HepG2 (cell line): ENCODE results near the gene HES6. TPM values are rescaled to one million over a fixed set of nuclear protein-coding genes. Genes with fewer than 3 reads are reported as not detected.

ENCODE experiments used
- BRF2 ChIP-seq: sonication (generic); formaldehyde crosslinking; IDR thresholded peaks from 2 replicates; pipeline ENCODE4 v1.8.1; 2022; ENCODE audit warnings: mild to moderate bottlenecking, missing genetic modification reagents
- EHMT2 ChIP-seq: fragments of 200-600 bp; sonication (generic); IDR thresholded peaks from 2 replicates; pipeline ENCODE4 v1.7.0; 2017; ENCODE audit warnings: antibody characterized with exemption, low read depth, low read length, borderline replicate concordance
- RBM39 ChIP-seq: fragments of 200-400 bp; formaldehyde crosslinking; IDR thresholded peaks from one replicate; pipeline ENCODE4 v1.6.1; 2018; ENCODE audit warnings: antibody characterized with exemption, mild to moderate bottlenecking, low read depth, low read length; ENCODE audit not compliant: poor library complexity, severe bottlenecking
- RXRB ChIP-seq: IDR thresholded peaks from 2 replicates; pipeline ENCODE4 v1.6.1; 2016; ENCODE audit warnings: borderline replicate concordance, missing genetic modification reagents, missing compliant biosample characterization
- SMAD1 ChIP-seq: sonication (generic); formaldehyde crosslinking; IDR thresholded peaks from 2 replicates; pipeline ENCODE4 v1.4.0; 2020; ENCODE audit warnings: missing genetic modification reagents, low read depth, mild to moderate bottlenecking, borderline replicate concordance
- SNAPC5 ChIP-seq: sonication (generic); formaldehyde crosslinking; IDR thresholded peaks from 2 replicates; pipeline ENCODE4 v1.8.1; 2023; ENCODE audit warnings: mild to moderate bottlenecking, missing genetic modification reagents, borderline replicate concordance
- TARDBP ChIP-seq: sonication (generic); formaldehyde crosslinking; IDR thresholded peaks from 2 replicates; pipeline ENCODE4 v1.8.0; 2022; ENCODE audit warnings: mild to moderate bottlenecking, missing genetic modification reagents
- ZFP91 ChIP-seq: sonication (generic); formaldehyde crosslinking; IDR thresholded peaks from 2 replicates; pipeline ENCODE4 v1.9.0; 2022; ENCODE audit warnings: missing genetic modification reagents, mild to moderate bottlenecking, borderline replicate concordance
- ZNF407 ChIP-seq: sonication (generic); formaldehyde crosslinking; IDR thresholded peaks from one replicate; pipeline ENCODE4 v1.5.1; 2020; ENCODE audit warnings: mild to moderate bottlenecking, missing genetic modification reagents; ENCODE audit errors: not compliant biosample characterization
- ZNF501 ChIP-seq: sonication (generic); formaldehyde crosslinking; IDR thresholded peaks from 2 replicates; pipeline ENCODE4 v1.5.1; 2020; ENCODE audit warnings: mild to moderate bottlenecking, moderate library complexity, missing genetic modification reagents
- ZNF614 ChIP-seq: IDR thresholded peaks from 2 replicates; pipeline ENCODE4 v1.6.1; 2018; ENCODE audit warnings: missing biosample characterization, missing genetic modification reagents, inconsistent platforms, borderline replicate concordance
- ZNF747 ChIP-seq: sonication (generic); formaldehyde crosslinking; IDR thresholded peaks from 2 replicates; pipeline ENCODE4 v1.8.1; 2023; ENCODE audit warnings: missing genetic modification reagents, mild to moderate bottlenecking, borderline replicate concordance
- ZNF850 ChIP-seq: sonication (generic); formaldehyde crosslinking; conservative IDR thresholded peaks from 2 replicates; pipeline ENCODE4 v1.9.0; 2021; ENCODE audit warnings: mild to moderate bottlenecking, missing genetic modification reagents
- polyA plus RNA-seq, 8 experiments: library from polyadenylated mRNA; depleted of rRNA in 3 of 8; stranded (reverse) in 7 of 8; unstranded in 1 of 8; fragments of >200 nt; fragmentation: Illumina TruSeq in 4 of 8; extraction: Trizol in 4 of 8; gene quantifications; 2 replicates each; pipeline versions ENCODE4 v1.2.1 to v1.2.3, GENCODE V29; 2011 to 2016; ENCODE audit warnings: low read depth in 4 of 8, missing spikeins in 1 of 8, mixed read lengths in 1 of 8; ENCODE audit not compliant: insufficient read depth in 1 of 8
- total RNA-seq, 5 experiments: library from RNA; depleted of rRNA; stranded (reverse); fragments of >200 nt; fragmentation: Illumina TruSeq; extraction: Trizol; gene quantifications; 2 replicates each; pipeline ENCODE4 v1.2.3, GENCODE V29; 2016; ENCODE audit warnings: low read depth in 1 of 5

HES6 gene
- total and polyA plus RNA-seq, 2 of the 13 experiments (the other 11 are each of a cell fraction or from before 2014, with no cell fraction given), result 19.5 to 82.8 TPM

DNA sequence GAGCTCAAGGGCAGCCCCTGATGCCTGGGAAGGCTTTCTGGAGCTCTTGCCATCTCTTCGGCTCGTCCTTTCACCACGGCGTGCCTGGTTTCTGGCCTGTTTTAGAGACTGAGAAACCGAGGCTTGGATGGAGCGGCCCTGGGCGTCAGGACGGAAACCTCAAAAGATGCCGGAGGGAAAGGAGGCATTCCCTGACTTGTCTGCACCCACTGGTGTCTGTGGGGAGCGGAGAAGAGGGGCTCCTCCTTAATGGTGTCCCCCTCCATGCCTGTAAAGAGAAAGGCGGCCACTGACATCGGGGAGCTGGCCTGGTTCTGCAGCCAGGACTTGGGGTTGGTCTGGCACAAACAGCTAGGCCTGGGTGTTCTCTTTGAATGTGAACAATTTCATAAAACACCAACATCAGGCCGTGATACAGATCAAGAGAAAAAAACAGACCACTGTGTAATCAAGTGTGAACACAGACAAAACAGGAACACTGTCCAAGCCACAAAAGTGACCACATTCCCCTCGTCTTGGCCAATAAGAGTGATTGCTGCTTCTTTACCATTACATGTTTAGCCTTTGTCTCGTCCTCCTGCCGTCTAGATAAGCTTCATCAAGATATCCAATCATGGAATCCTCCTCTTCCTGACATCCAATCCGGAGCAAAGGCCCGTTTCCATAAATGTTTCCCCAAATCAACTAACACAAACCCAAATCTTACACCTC lies 35.7 kb downstream of the HES6 start (continued):
- TF ChIP-seq ZNF747 (CRISPR knock-in tag), result peak; percentile 67; the same call in 1 of the 2 replicates
- TF ChIP-seq RXRB (CRISPR knock-in tag), result 0 out of 2 replicates have a peak, but pooled peaks have one; percentile 4
- 0 out of 2 replicates have a peak, but pooled peaks have one; percentile 17 for TF ChIP-seq ZNF850 (CRISPR knock-in tag)
- peak; percentile 19; the same call in 1 of the 2 replicates for TF ChIP-seq SMAD1
- peak; percentile 5; the same call in 1 of the 2 replicates for TF ChIP-seq ZNF614
- TF ChIP-seq EHMT2, result no peak
- TF ChIP-seq ZFP91 (CRISPR knock-in tag), result peak; percentile 66; the same call in 1 of the 2 replicates
- TF ChIP-seq SNAPC5 (CRISPR knock-in tag), result 0 out of 2 replicates have a peak, but pooled peaks have one; percentile 30
- TF ChIP-seq ZNF501 (CRISPR knock-in tag), result peak; percentile 74; the same call in 1 of the 2 replicates
- peak; percentile 83 for TF ChIP-seq ZNF407 (CRISPR knock-in tag)
- peak; percentile 90; the same call in 1 of the 2 replicates for TF ChIP-seq BRF2 (CRISPR knock-in tag)
- peak; percentile 47; the same call in 1 of the 2 replicates for TF ChIP-seq TARDBP (CRISPR knock-in tag)
- TF ChIP-seq RBM39, result peak; percentile 22
